Stimulated activated CD4-positive, alpha-beta T cell treated with anti-CD3 and anti-CD28 coated beads, Interleukin-4, amount 100 ng/mL, for 24 hours (primary cell): ENCODE results near the gene LMNTD1.
"Not testable (repeated sequence)": the region's sequence is repeated elsewhere in the genome, so short reads cannot be mapped to it uniquely, and the experiment has no call there.

ENCODE experiments used
- DNase-seq: peaks from one replicate; pipeline ENCODE4 v3.0.0-alpha.2; 2020

LMNTD1 gene

GRCh38 chr12:25426821-25427220 is 126.3 kb downstream of the LMNTD1 start:
- not testable (repeated sequence) for DNase-seq
